ENCODE data around the gene PAK1.
"Not testable (repeated sequence)": the region's sequence is repeated elsewhere in the genome, so short reads cannot be mapped to it uniquely, and the experiment has no call there.

The PAK1 gene

DNA sequence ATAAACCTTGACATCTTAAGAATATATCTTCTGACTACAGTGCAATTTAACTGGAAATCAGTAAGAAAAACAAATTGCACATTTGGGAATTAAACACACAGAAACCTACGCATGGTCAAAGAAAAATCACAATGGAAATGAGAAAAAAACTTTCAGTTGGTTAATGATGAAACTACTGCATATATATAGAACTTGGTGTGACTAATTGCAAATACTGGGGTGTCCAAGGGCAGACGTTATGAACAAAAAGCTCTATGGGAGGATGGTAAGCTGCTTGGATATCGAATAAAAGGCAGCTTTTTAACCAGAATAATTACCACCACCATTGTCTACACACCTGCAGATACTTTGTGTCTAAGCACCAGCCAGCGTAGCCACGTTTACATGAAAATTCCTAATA lies 173.2 kb downstream of the PAK1 start:
- no peak for DNase-seq

DNA sequence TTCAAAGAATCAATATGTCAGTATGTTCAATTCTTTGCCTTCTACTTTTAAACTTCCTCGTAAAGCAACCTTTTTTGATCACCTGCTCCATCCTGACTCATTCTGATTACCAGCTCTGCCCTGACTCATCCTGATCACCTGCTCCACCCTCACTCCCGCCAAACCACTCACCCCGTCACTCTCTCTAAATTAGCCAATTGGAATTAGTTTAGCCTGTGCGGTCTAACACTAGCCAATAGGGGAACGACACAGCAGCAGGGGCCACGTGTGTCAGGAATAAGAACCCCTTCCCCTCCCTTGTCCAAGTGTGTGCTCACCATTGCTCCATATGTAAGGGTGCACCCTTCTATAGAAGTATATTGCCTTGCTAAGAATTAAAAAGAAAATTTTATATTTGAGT lies 173.9 kb downstream of the PAK1 start:
- not testable (repeated sequence) for DNase-seq

DNA sequence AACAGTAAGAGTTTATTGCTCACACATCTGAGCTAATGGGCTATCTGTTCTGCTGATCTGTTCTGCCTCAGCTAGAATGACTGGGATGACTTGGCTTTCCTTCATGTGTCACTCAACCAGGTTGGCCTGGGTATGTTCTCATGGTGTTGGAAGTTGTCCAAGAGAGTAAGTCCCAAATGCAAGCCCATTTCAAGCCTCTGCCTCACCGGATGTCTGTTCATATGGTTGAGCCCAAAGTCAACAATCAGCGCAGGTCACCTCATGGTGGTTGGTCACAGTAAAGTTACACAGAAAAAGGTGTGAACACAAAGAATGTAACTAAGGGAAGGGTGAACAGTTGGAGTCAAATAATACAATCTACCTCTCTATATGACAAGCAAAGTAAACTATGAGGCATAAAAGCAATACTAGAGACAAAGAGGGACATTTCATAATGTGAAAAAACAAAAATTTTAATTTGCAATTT lies 174.3 kb downstream of the PAK1 start:
- no peak for DNase-seq

DNA sequence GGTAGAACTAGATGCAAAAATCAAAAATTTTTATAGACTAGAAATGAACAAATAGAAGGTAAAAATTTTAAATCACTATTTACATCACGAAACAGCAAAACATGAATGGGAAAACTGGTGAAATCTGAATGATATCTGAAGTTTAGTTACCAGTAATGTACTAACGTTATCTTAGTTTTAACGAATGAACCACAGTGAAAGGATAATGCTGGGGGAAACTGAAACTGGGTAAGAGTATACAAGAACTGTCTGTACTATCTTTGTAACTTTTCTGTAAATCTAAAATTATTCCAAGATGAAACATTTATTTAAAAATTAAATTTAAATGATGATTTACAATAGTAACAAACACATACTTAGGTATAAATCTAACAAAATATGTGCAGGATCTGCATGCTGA lies 179.9 kb downstream of the PAK1 start:
- no peak for DNase-seq

DNA sequence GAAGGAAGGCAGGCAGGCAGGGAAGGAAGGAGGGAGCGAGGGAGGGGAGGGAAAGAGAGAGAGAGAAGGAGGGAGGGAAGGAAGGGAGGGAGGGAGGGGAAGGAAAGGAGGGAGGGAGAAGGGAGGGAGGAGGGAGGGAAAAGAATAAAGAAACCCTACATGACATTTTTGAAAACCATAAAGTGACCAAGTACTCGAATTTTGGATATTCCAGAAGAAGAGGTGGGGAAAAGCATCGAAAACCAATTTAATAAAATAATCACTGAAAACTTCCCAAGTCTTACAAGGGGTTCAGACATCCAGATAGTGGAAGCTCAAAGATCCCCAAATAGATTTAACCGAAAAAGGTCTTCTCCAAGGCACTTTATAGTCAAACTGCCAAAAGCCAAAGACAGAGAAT lies 184.2 kb downstream of the PAK1 start:
- DNase-seq = no peak

DNA sequence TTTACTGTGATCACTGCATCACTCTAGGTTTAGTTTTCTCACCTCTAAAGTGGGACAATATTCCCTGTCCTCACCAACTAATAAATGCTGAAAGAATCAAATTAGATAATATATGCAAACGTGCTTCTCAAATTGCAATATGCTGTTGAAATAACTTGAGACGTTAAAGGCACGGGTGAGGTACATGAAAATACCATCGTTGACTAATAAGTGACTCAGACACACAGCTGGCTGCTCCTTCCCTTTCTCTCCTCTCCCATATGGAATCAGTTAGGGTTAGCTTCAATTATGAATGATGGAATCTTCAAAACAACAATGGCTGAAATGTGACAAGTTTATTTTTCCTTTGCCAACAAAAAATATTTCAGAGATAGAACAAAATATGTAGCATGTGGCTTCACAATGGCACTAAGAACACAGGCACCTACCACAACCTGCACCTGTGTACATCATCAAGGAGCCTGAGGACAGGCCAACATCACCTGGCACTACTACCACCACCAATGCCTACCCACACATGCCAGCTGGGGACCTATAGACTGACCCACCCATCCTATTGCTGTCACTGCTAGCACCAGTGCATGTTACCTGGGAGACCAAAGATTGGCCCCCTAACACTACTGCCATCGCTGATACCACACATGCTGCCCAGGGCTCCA lies 186.2 kb downstream of the PAK1 start:
- DNase-seq = no peak

DNA sequence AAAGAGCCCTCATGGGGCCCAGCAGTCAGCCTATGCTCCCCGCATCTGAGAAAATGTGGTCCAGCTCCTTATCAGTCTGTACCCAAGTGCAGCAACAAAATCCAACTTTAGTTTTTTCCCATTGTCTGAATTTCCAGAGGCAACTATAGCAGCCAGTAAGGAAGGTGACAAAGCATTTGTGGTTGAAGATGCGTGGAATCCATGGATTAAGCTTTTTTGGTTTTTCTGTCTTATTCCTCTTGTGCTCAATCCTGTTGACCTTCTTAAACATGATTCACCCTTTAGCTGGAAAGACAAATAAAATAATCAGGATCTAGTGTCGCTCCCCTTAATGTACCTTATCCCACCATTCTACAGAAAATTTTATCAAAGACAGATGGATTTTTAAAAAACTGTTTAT lies 186.8 kb downstream of the PAK1 start:
- no peak for DNase-seq

DNA sequence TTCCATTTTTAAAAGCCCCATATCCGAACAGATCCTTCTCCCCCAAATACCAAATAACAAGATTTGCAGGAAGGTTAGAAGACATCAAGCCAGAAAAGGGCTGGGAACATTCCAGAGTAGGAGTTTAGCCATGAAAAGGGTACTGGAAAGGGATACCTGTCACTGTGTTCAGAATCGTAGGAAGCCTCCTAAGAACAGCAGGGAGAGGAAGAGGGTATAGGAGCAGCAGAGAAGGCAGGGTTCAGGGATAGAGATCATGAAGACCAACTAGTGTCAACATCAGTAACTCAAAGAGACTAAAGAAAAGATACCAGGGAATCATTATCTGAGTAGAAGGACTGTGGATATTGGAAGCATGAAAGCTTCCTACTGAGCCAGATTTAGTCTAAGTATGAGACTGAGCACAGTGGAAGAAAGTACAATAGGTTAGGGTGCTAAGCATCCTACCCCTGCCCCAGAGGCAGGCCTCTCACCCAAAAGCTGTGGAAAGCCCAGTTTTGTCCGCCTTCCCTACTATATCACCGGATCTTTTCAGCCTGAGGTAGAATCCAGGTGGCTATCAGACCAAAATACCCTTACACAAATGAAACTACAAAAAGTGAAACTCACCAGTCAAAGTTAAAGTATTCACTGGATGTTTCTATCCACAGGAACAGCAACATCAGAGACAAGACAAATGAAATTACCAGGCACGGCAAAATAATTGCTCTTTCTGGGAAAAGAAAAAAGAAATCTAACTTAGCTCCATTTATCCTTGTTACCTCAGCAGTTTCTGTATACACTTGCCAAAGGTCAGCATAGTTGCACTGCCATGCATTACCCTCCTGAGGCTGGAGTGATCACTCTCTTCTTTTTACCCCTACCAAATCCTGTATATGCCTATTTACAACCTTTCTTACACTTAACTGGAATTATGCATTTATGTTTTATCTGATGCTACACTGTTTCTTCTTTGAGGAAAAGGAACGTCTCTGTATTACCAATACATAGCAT lies 189.1 kb downstream of the PAK1 start:
- no peak for DNase-seq

DNA sequence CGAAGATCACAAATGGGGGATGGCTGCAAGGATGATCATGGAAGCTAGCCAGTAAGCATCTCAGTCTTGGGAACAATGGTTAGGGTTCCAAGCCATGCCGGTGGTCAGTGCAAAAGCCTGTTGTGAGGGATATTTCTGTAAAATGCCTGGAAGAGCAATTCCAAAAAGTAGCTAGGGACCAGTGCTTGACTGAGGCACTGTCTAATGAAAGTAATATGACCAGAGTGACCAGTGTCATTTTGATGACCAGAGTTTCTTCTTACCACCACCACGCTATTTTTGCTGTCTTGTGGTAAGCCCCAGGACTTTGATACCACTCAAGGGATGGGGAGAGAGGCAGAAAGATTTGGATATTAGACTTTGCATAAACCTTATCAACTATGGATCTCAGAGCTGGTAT lies 190.8 kb downstream of the PAK1 start:
- no peak for DNase-seq

DNA sequence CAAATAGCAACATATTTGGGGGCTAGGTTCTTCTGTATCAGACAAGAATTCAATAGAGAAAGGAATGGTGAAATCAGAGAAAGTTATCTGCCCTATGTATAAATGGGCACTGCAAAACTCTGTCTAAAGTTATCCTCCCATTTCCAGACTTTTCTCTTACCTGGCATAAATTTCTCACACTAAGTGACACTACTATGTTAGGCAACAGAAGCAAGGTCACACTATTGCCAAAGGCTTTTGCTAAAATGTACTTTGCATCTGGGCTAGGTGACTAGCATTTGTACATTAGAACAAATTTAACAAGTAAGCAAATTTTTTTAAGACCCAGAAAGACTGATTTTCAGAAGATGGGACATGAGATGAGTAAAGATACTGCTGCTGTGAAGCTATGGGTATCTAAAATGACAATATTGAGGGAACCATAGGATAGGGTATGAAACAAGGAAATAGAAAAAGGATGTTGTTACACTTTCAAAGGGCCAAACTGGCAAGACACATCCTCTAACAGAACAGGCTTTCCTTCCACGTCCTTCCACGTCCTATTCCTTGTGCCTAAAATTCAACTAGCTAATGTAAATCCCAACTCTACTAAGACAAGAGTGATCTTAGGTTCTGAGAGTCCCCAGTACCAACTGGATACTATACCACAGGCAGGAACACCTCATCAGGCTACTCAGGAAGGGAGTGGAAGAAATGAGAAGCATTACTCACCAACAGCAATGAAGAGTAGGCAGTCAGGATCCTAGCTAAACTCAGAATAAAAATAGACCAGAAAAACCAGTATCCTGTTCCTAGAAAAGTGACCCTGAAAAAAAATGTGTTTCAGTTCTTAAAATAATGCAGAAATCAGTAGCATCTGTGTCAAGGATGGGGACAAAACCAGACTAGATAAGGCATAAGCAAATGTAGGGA lies 195.0 kb downstream of the PAK1 start:
- no peak for DNase-seq

DNA sequence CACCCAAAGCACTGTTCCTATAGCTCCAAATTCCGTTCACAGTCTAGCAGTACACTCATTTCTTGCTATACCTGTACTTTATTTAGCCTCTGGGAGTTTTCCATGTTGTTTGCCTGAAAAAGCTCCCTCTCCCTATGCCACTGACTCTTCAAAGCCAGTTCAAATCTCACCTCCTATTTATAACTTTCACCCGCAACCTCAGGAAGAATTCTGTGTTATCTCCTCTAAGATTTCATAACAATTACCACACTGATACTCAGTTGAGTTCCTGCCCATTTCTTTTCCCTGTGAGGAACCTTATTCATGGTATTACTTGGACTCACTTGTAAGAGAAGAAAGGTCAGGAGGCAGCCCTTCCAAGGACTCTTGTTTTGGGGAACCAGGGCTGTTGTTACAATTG lies 197.6 kb downstream of the PAK1 start:
- no peak for DNase-seq

All from left hindlimb (tissue), 1 donor.